HL-60/S4 treated with retinoic acid at 250 ng/mL for 4 days and 3 days (cell line): ENCODE measurements around the gene SCUBE1.

ENCODE experiments used
- in situ Hi-C: fragments of 300-500 bp; cut with MboI; formaldehyde crosslinking; loops from 2 replicates; pipeline ENCODE4 v1.7.0; 2022; ENCODE audit warnings: low sequenced_read_pairs

Gene SCUBE1

GRCh38 chr22:43343262-43343669, at the start of gene SCUBE1:
SCUBE1 (minus strand) TSS chr22:43343372; CDS start chr22:43343261, 111 bp downstream.
- in situ Hi-C loops, result no loop called here

- in situ Hi-C loops, result loop anchor here (25.0 kb wide), 1 partner anchor 1245 kb away; no protein-coding TSS in a partner anchor
These were observed 49.3 kb upstream of the SCUBE1 start for GRCh38 chr22:43392385-43392989.

GRCh38 chr22:43391306-43391705, 48.1 kb upstream of the SCUBE1 start:
- in situ Hi-C loops, result loop anchor here (25.0 kb wide), 1 partner anchor 1246 kb away; no protein-coding TSS in a partner anchor

GRCh38 chr22:43390872-43391271, 47.7 kb upstream of the SCUBE1 start:
- in situ Hi-C loops, result loop anchor here (25.0 kb wide), 1 partner anchor 1246 kb away; no protein-coding TSS in a partner anchor

GRCh38 chr22:43390166-43390565, 47.0 kb upstream of the SCUBE1 start:
- in situ Hi-C loops, result loop anchor here (25.0 kb wide), 1 partner anchor 1247 kb away; no protein-coding TSS in a partner anchor

- in situ Hi-C loops, result loop anchor here (25.0 kb wide), 1 partner anchor 1248 kb away; no protein-coding TSS in a partner anchor
These were observed 46.2 kb upstream of the SCUBE1 start for GRCh38 chr22:43389227-43389836.

- in situ Hi-C loops, result loop anchor here (25.0 kb wide), 1 partner anchor 1249 kb away; no protein-coding TSS in a partner anchor
These were observed 45.3 kb upstream of the SCUBE1 start for GRCh38 chr22:43388420-43388851.

GRCh38 chr22:43387815-43388214, 44.6 kb upstream of the SCUBE1 start:
- in situ Hi-C loops, result loop anchor here (25.0 kb wide), 1 partner anchor 1249 kb away; no protein-coding TSS in a partner anchor

- in situ Hi-C loops, result loop anchor here (25.0 kb wide), 1 partner anchor 1251 kb away; no protein-coding TSS in a partner anchor
These were observed 42.8 kb upstream of the SCUBE1 start for GRCh38 chr22:43385770-43386641.

- in situ Hi-C loops, result loop anchor here (25.0 kb wide), 1 partner anchor 1252 kb away; no protein-coding TSS in a partner anchor
These were observed 41.7 kb upstream of the SCUBE1 start for GRCh38 chr22:43384863-43385262.

- in situ Hi-C loops, result loop anchor here (25.0 kb wide), 1 partner anchor 1256 kb away; no protein-coding TSS in a partner anchor
These were observed 38.5 kb upstream of the SCUBE1 start for GRCh38 chr22:43381693-43382092.

- in situ Hi-C loops, result loop anchor here (25.0 kb wide), 1 partner anchor 1259 kb away; no protein-coding TSS in a partner anchor
These were observed 34.9 kb upstream of the SCUBE1 start for GRCh38 chr22:43377896-43378704.

- in situ Hi-C loops, result loop anchor here (25.0 kb wide), 1 partner anchor 1260 kb away; no protein-coding TSS in a partner anchor
These were observed 34.4 kb upstream of the SCUBE1 start for GRCh38 chr22:43377548-43377895.

GRCh38 chr22:43376765-43377547, 33.8 kb upstream of the SCUBE1 start:
- in situ Hi-C loops, result loop anchor here (25.0 kb wide), 1 partner anchor 1260 kb away; no protein-coding TSS in a partner anchor

GRCh38 chr22:43375951-43376455, 32.8 kb upstream of the SCUBE1 start:
- in situ Hi-C loops, result loop anchor here (25.0 kb wide), 1 partner anchor 1261 kb away; no protein-coding TSS in a partner anchor

GRCh38 chr22:43370036-43370435, 26.9 kb upstream of the SCUBE1 start:
- in situ Hi-C loops, result no loop called here

GRCh38 chr22:43365715-43366440, 22.7 kb upstream of the SCUBE1 start:
- in situ Hi-C loops, result no loop called here

GRCh38 chr22:43364169-43364435, 20.9 kb upstream of the SCUBE1 start:
- in situ Hi-C loops, result no loop called here
